Spleen (tissue), 11 donors: ENCODE data around the gene ZNF439. TPM values are rescaled to one million over a fixed set of nuclear protein-coding genes. Genes with fewer than 3 reads are reported as not detected.
"Not testable (repeated sequence)": the region's sequence is repeated elsewhere in the genome, so short reads cannot be mapped to it uniquely, and the experiment has no call there.

Source experiments
- DNase-seq: peaks from one replicate; pipeline ENCODE4 v3.0.0-alpha.2; 2020
- H3K27ac ChIP-seq, 8 donors: fragments of 200-600 bp; sonication (generic) in 7 of 8; 1 replicate in 4 of 8; 2 replicates in 4 of 8; pipeline versions ENCODE4 v1.5.0 to v1.8.0; 2016 to 2021; ENCODE audit warnings: inconsistent platforms in 4 of 8, mild to moderate bottlenecking in 4 of 8, moderate library complexity in 1 of 8
- H3K27me3 ChIP-seq, 7 donors: fragments of 200-600 bp; sonication (generic) in 6 of 7; replicated peaks in 1 of 7; 1 replicate in 4 of 7; 2 replicates in 3 of 7; pipeline versions ENCODE4 v1.5.0 to v1.8.0; 2016 to 2021; ENCODE audit warnings: inconsistent platforms in 3 of 7, mild to moderate bottlenecking in 1 of 7
- H3K36me3 ChIP-seq, 6 donors: fragments of 200-600 bp; sonication (generic) in 5 of 6; 1 replicate in 4 of 6; 2 replicates in 2 of 6; pipeline versions ENCODE4 v1.5.0 to v1.8.0; 2016 to 2021; ENCODE audit warnings: inconsistent platforms in 2 of 6
- H3K4me1 ChIP-seq, 6 donors: fragments of 200-600 bp; sonication (generic) in 5 of 6; 1 replicate in 3 of 6; 2 replicates in 3 of 6; pipeline versions ENCODE4 v1.5.0 to v1.8.0; 2016 to 2021; ENCODE audit warnings: inconsistent platforms in 3 of 6
- H3K4me3 ChIP-seq, 8 donors: fragments of 200-600 bp; sonication (generic) in 7 of 8; 1 replicate in 4 of 8; 2 replicates in 4 of 8; pipeline versions ENCODE4 v1.5.0 to v1.8.0; 2016 to 2021; ENCODE audit warnings: inconsistent platforms in 4 of 8, mild to moderate bottlenecking in 4 of 8, moderate library complexity in 2 of 8
- H3K9me3 ChIP-seq, 8 donors: fragments of 200-600 bp; sonication (generic) in 7 of 8; 1 replicate in 4 of 8; 2 replicates in 4 of 8; pipeline versions ENCODE4 v1.5.0 to v1.8.0; 2016 to 2021; ENCODE audit warnings: inconsistent platforms in 4 of 8
- CTCF ChIP-seq, 11 experiments: fragments of 200-600 bp in 7 of 11; fragments of 450-650 bp in 4 of 11; sonication (generic) in 4 of 11; IDR thresholded peaks in 8 of 11; conservative IDR thresholded peaks in 3 of 11; 1 replicate in 7 of 11; 2 replicates in 4 of 11; pipeline versions ENCODE4 v1.4.0 to v1.8.0; 2016 to 2021; ENCODE audit warnings: antibody characterized with exemption in 11 of 11, inconsistent platforms in 4 of 11, mild to moderate bottlenecking in 1 of 11
- POLR2A ChIP-seq, 3 donors: fragments of 450-650 bp; IDR thresholded peaks; one replicate each; pipeline ENCODE4 v1.5.1; 2017; ENCODE audit warnings: antibody characterized with exemption in 3 of 3, mild to moderate bottlenecking in 1 of 3
- POLR2AphosphoS5 ChIP-seq, 3 donors: sonication (generic); formaldehyde crosslinking; IDR thresholded peaks; one replicate each; pipeline ENCODE4 v1.5.1; 2017; ENCODE audit warnings: antibody characterized with exemption in 3 of 3
- WGBS, 5 donors: extraction: QIAGEN DNeasy Blood & Tissue Kit in 3 of 5; methylation state at CpG; one replicate each; pipeline versions ENCODE4 v1.1.5 to v1.1.7; 2013 to 2018; 5-methylcytosine and 5-hydroxymethylcytosine counted together
- intact Hi-C: fragments of 100-400 bp; cut with DNase I; formaldehyde crosslinking; loops from one replicate; pipeline ENCODE4 v1.15.0; 2023; ENCODE audit warnings: low total_unique reads
- polyA plus RNA-seq, 3 donors: library from polyadenylated mRNA; stranded (reverse); fragments of 200-250 nt; gene quantifications; one replicate each; pipeline ENCODE4 v1.2.1, GENCODE V29; 2013
- total RNA-seq, 7 donors: library from RNA; depleted of rRNA in 3 of 7; stranded (reverse); fragments of >200 nt in 3 of 7; fragmentation: NEBNext Ultra II Directional in 4 of 7; extraction: Animal tissue kit (Norgen Biotek cat#: 25700) in 4 of 7; gene quantifications; one replicate each; pipeline versions ENCODE4 v1.1.0 to v1.2.1, GENCODE V29; 2016 to 2021
- donor health status: healthy with polysubstance abuse.
- donor health status: DM: no; HTN: no; CAD: no; lungs with moderate emphysema.
- donor health status: DM: no; HTN: no; CAD: no.
- donor health status: Bipolar disorder and iron deficiency.
- donor health status: healthy.
- donor health status: DM: no; HTN: no; CAD: no.
- donor health status: DM: yes; HTN: yes; CAD: no.

ZNF439 gene
- total and polyA plus RNA-seq, 10 donors = 10.2 to 19.4 (median 15.7) TPM

- DNase-seq = no peak
- H3K9me3 ChIP-seq = peaks cover 0 to 100% (median 79%) of the 10 kb centered on the region in 8 donors
- H3K36me3 ChIP-seq = peaks cover 0 to 72% (median 9%) of the 10 kb centered on the region in 6 donors
- intact Hi-C loops = no loop called here
- H3K27ac ChIP-seq = no peak overlapping the region
- H3K27me3 ChIP-seq = no peaks in the 10 kb centered on the region
- no peak for TF ChIP-seq CTCF (IDR thresholded peaks at IDR 0.05 in 8 of 11, conservative IDR thresholded peaks at IDR 0.05 in 3 of 11)
- TF ChIP-seq POLR2A (IDR thresholded peaks at IDR 0.05) = no peak
- TF ChIP-seq POLR2AphosphoS5 (IDR thresholded peaks at IDR 0.05) = no peak
- H3K4me1 ChIP-seq = no peaks in the 10 kb centered on the region
- H3K4me3 ChIP-seq = no peak overlapping the region
- WGBS, 5 donors = 92 to 97% (median 96%) methylated on average over 7 of the region's 7 CpGs
These were observed 12.2 kb downstream of the ZNF439 start for GRCh38 chr19:11860721-11861120.

GRCh38 chr19:11861301-11861700, 12.8 kb downstream of the ZNF439 start:
- 90 to 96% (median 95%) methylated on average over 2 of the region's 2 CpGs for WGBS, 5 donors
- no peak overlapping the region for H3K4me3 ChIP-seq
- TF ChIP-seq POLR2AphosphoS5 (IDR thresholded peaks at IDR 0.05) (no peak), CTCF (IDR thresholded peaks at IDR 0.05 in 8 of 11, conservative IDR thresholded peaks at IDR 0.05 in 3 of 11) (no peak), POLR2A (IDR thresholded peaks at IDR 0.05) (no peak)
- DNase-seq = no peak
- no peak overlapping the region for H3K27ac ChIP-seq
- H3K27me3 ChIP-seq = no peaks in the 10 kb centered on the region
- no peaks in the 10 kb centered on the region for H3K4me1 ChIP-seq
- intact Hi-C loops = no loop called here
- peaks cover 0 to 100% (median 84%) of the 10 kb centered on the region in 8 donors for H3K9me3 ChIP-seq
- peaks cover 0 to 75% (median 14%) of the 10 kb centered on the region in 6 donors for H3K36me3 ChIP-seq

- Histone ChIP-seq H3K36me3 (peaks cover 14 to 71% (median 39%) of the 10 kb centered on the region in 6 donors), H3K9me3 (peaks cover 24 to 100% (median 99%) of the 10 kb centered on the region in 8 donors)
- H3K4me1 ChIP-seq, H3K4me3 ChIP-seq, intact Hi-C loops, H3K27ac ChIP-seq, DNase-seq, H3K27me3 ChIP-seq: not testable (repeated sequence)
- 95 to 99% (median 98%) methylated on average over 4 of the region's 4 CpGs for WGBS, 5 donors
These were observed 19.2 kb downstream of the ZNF439 start for GRCh38 chr19:11867766-11868165.

GRCh38 chr19:11868188-11868587, 19.7 kb downstream of the ZNF439 start:
- H3K4me1 ChIP-seq = no peaks in the 10 kb centered on the region
- peaks cover 14 to 67% (median 39%) of the 10 kb centered on the region in 6 donors for H3K36me3 ChIP-seq
- no peaks in the 10 kb centered on the region for H3K27me3 ChIP-seq
- TF ChIP-seq CTCF (IDR thresholded peaks at IDR 0.05 in 8 of 11, conservative IDR thresholded peaks at IDR 0.05 in 3 of 11) = no peak
- no peak for DNase-seq
- WGBS, 5 donors = 89 to 98% (median 94%) methylated on average over 8 of the region's 8 CpGs
- peaks cover 24 to 100% (median 97%) of the 10 kb centered on the region in 8 donors for H3K9me3 ChIP-seq
- intact Hi-C loops = no loop called here
- no peak overlapping the region for H3K4me3 ChIP-seq
- no peak overlapping the region for H3K27ac ChIP-seq

- peaks cover 5 to 23% (median 15%) of the 10 kb centered on the region in 6 donors for H3K36me3 ChIP-seq
- H3K27ac ChIP-seq = no peak overlapping the region
- 94 to 98% (median 94%) methylated on average over 9 of the region's 9 CpGs for WGBS, 5 donors
- TF ChIP-seq POLR2A (IDR thresholded peaks at IDR 0.05) = no peak
- TF ChIP-seq POLR2AphosphoS5 (IDR thresholded peaks at IDR 0.05) = no peak
- no peak overlapping the region for H3K4me3 ChIP-seq
- H3K9me3 ChIP-seq = peaks cover 14 to 59% (median 54%) of the 10 kb centered on the region in 8 donors
- no peaks in the 10 kb centered on the region for H3K4me1 ChIP-seq
- intact Hi-C loops = no loop called here
- no peaks in the 10 kb centered on the region for H3K27me3 ChIP-seq
- DNase-seq = no peak
These were observed 24.1 kb downstream of the ZNF439 start for GRCh38 chr19:11872624-11873023.
